AG08395 (cell line): Measurements from ENCODE around the gene ZDHHC22.

Source experiments
- DNase-seq: peaks from one replicate; pipeline ENCODE4 v3.0.0; 2012; ENCODE audit warnings: mixed read lengths, low spot score

ZDHHC22 gene

GRCh38 chr14:77126461-77126990 is 15.1 kb downstream of the ZDHHC22 start:
- no peak for DNase-seq

GRCh38 chr14:77125823-77126325 is 15.7 kb downstream of the ZDHHC22 start:
- DNase-seq: no peak

DNA sequence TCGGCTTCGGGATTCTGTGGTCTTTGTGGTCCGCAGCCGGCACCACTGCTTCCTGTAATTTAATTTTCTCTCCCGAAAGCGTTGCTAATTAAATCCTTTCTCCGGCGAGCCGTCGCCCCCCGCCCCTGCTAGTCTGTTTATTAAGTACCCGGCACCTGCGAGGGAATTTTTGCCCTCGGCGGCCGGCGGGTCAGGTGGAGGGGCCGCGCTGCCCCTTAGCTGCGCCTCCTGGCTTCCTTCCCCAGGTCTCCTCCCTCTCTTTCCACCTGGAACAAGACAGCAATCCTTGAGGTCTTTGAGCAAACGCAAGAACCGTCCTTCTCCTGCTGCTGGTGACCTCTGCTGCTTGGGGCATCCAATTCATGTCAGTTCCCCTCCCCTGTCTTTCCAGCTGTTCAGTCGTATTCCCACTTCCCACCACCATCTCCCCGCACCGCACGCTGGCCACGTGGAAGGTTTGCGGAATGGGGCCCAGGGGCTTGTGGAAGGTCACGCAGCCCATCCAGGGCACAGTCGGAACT is 16.2 kb downstream of the ZDHHC22 start:
- no peak for DNase-seq

GRCh38 chr14:77124345-77125280 is 17.0 kb downstream of the ZDHHC22 start:
- DNase-seq: peak; percentile 56

GRCh38 chr14:77123381-77124325 is 17.9 kb downstream of the ZDHHC22 start:
- DNase-seq: no peak

GRCh38 chr14:77122526-77123125 is 19.0 kb downstream of the ZDHHC22 start:
- DNase-seq: no peak

- no peak for DNase-seq
These were observed 20.5 kb downstream of the ZDHHC22 start for GRCh38 chr14:77120771-77121743.

DNA sequence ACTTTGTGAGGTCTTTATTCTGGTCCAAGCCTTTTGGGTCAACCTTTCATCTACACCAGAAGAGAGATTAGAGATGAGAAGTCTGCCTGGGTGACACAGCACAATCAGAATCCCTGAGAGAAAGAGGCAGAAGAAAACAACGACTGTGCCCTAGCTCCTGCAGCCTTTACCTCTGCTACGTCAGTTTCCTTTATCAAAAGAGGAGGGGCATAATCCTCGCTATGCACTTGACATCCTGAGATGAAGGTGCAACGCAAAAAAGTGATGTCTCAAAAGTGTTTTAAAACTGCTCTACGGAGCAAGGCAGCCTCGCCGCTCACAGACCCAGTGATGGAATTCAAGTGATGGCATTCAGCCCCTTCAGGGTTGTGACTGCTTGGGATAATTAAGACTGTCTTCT is 21.7 kb downstream of the ZDHHC22 start:
- DNase-seq: no peak

- no peak for DNase-seq
These were observed 25.3 kb downstream of the ZDHHC22 start for GRCh38 chr14:77116172-77116817.

GRCh38 chr14:77114609-77115008 is 27.0 kb downstream of the ZDHHC22 start:
- DNase-seq: no peak

- no peak for DNase-seq
These were observed 27.9 kb downstream of the ZDHHC22 start for GRCh38 chr14:77113644-77114043.

GRCh38 chr14:77111021-77111420 is 30.6 kb downstream of the ZDHHC22 start:
- no peak for DNase-seq

GRCh38 chr14:77110286-77110685 is 31.3 kb downstream of the ZDHHC22 start:
- DNase-seq: no peak

DNA sequence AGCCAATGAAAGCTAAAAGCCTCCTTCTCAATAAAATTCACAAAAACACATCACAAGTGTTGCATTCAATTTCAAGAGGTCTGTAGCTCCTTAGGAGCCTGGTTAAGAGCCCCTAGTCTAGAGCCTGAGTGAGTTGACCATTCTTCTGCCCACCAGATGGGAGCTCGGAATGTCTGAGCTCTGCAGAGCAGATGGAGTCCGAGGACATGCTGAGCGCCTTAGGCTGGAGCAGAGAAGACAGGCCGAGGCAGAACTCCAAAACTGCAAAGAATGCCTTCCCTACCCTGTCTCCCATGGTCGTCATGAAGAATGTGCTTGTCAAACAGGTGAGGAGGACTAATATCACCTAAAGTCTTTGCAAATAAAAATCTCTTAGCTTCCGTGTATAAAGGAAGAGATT is 31.9 kb downstream of the ZDHHC22 start:
- DNase-seq: no peak

GRCh38 chr14:77108753-77109152 is 32.8 kb downstream of the ZDHHC22 start:
- no peak for DNase-seq

DNA sequence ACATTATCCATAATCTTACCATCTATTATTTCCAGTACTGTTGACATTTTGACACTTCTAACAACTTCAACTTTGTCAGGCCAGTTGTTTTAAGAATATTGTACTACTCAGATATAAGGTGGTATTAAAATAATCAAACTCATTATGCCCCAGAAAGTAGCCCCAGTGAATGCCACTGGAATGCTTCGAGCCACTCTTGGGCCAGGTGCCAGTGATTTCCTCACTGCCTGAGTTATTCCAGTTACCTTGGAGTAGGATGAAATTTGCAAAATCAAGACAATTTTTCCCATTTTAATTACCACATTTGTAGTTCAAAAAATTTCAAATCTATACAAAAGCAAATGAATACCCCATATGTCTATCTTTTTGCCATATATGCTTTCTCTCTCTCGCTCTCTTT is 34.4 kb downstream of the ZDHHC22 start:
- no peak for DNase-seq

- no peak for DNase-seq
These were observed 34.9 kb downstream of the ZDHHC22 start for GRCh38 chr14:77106666-77107065.

DNA sequence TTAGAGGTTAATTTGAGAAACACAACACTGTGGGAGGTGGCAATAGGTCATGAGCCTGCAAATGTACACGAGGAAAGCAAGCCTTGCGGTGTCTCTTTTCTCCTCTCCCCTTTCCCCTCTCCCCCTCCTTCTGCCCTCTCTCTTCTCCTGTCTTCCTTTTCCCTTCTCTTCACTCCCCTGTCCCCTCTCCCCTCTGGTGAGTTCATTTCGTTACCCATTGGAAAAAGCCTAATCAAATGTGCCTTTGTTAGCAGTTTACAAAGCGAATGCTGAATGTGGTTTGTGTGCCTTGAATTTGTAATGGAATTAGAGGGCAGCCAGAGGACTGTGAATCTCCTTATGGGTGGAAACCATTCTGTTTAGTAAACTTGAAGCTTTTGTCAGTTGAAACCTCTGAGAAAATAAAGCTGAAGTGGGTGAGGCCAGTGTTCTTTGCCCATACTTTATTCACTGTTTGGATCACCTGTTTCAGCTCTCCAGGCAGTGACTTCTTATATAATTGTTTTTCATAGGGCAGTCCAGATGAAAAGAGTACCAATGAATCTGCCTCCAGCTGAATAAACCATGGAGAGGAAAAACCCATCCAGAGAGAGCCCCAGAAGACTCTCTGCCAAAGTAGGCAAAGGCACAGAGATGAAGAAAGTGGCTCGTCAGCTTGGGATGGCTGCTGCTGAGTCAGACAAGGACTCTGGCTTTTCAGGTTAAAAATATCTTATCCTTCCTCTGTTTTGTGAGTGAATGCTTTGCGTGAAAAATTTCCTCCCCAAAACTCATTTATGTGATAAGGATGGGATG is 36.2 kb downstream of the ZDHHC22 start:
- DNase-seq: no peak

DNA sequence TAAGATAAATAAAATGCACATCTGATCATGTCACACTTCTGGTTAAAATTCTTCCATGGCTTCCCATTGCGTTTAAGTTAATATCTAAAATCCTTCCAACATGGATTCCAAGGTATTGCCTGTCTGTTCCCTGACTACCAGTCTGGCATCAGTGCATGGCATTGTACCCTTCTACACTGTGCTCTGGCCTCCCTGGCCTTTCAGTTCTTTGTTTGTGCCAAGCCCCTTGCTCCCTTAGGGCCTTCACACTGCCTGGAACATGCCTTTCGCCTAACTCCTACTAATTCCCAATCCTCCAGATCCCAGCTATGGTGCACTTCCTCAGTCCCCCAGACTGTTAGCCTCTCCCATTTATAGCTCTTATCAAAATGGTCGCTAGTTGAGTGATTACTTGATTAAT is 37.2 kb downstream of the ZDHHC22 start:
- DNase-seq: no peak
